Measurements from ENCODE around the gene HBEGF.

- TF ChIP-seq CTCF (IDR thresholded peaks at IDR 0.05; ENCODE audit: insufficient read depth, low read depth, low read length), result no peak
- TF ChIP-seq EZH2 (IDR thresholded peaks at IDR 0.05; ENCODE audit: insufficient read depth, low read length), result no peak
These were observed 26.6 kb downstream of the HBEGF start for GRCh38 chr5:140319833-140320232.

Data from astrocyte (in vitro differentiated cells and primary cell).